ENCODE results near the gene FAF1. TPM values are rescaled to one million over a fixed set of nuclear protein-coding genes. Genes with fewer than 3 reads are reported as not detected.
A peak's percentile ranks its signal among the peaks of the same experiment; 100 is the strongest.
"Not testable (repeated sequence)": the region's sequence is repeated elsewhere in the genome, so short reads cannot be mapped to it uniquely, and the experiment has no call there.

The FAF1 gene
- total RNA-seq, 1 donor from 2014 or later = 10.4 TPM

DNA sequence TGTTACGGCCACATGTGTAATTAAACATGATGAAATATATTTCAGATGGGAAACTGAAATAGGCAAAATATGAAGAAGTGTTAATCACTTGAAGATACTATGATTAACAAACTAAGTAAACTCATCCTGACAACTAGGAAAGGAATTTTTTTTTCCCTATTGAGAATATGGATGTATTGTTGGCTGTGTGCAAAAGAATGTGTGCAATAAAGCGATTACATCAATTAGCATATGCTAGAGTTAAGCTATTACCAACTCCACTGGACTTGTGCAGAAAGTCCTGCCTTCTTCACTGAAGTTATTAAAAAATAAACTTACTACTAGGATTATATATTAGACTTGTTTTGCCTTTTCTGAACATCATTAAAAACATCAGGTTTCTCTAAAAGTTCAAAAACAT lies 393.7 kb downstream of the FAF1 start:
- DNase-seq (ENCODE audit: low spot score) = no peak

DNA sequence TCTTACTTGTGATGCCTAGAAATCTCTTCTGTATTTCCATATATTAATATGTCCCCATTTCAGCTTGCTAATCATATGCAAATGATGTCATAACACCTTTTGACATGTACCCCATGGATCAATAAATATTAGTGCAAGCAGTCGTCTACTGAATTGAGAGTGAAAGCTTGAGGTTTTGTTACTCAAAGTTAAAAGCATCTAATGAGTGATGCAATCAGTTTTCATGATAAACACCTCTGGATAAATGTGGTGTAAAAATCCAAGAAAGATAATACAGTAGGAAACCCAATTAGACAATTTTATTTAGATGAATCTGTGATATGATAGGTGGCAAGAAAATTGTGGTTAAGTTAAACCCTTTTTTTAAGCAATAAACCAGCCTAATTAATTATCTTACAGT lies 395.6 kb downstream of the FAF1 start:
- DNase-seq (ENCODE audit: low spot score) = no peak

DNA sequence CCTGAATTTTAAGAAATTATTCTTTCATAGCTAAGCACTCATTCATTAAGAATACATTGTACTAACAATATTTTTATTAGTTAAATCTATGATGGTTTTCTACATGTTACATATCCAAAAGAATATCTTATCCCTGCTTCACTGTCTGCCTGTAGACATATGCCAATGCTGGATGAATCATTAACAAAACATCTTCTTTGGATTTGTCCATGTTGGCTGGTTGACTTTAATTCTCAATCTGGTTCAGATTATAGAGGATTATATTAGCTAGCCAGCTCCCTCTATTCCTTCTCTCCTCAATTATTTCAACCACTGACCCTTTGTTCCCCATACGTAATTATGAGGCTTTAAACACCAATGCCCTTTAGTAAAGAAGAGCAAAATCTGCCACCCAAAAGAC lies 398.0 kb downstream of the FAF1 start:
- DNase-seq (ENCODE audit: low spot score) = no peak

DNA sequence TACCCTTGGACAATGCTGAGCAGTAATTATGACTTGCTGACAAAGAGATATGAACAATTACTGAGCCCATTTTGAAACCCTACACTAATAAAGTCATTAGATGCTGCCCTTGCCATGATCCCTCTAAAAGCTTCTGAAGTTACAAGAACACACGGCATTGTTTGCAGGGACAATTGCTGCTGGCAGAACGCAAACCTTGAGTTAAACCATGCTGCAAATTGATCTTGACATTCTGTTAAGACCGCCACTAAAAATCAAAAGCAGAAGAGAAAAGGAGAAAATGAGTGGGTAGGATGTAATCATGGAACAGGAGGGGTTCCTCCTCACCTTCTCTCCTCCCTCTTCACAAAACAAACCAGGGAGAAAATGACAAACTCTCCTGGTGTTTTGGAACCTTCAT lies 400.6 kb downstream of the FAF1 start:
- no peak for DNase-seq (ENCODE audit: low spot score)

- DNase-seq (ENCODE audit: low spot score) = no peak
Measured at GRCh38 chr1:50553921-50554320, 406.1 kb downstream of the FAF1 start.

DNA sequence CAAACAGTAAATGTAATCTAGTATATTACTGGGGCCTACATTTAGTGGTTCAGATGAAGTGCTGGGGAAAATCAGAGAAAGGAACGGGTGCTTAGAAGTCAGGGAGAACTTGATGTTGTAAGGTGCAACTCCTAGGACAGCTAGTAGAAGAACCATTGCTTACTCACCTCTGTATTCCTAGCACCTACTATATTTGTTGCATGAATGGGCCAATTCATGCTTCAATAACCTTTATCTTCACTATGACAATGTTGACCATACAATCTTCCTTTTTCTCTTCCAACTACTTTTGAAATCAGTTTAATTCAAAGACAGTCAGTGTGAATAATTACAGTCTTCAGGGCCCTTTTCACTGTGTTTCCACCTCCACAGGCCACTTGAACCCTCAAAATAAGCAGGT lies 411.8 kb downstream of the FAF1 start:
- DNase-seq (ENCODE audit: low spot score) = no peak

DNA sequence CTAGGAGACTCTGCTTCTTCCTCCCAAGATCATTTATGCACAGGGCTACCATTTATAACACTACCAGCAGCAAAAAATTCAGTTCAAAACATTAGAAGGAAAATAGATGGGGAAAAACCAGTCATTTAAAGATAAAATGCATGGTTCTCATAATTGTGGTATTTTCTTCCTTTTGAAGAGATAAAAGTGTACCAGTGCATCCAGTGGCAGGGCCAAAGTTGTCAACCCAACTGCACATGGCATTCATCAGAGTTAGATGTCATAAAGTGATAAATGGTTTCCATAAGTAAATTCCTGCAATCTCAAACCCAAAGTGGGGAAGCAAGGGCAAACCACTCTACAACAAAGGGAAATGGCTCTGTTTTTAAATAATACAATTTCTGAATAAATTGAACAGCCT lies 417.7 kb downstream of the FAF1 start:
- DNase-seq (ENCODE audit: low spot score) = no peak

DNA sequence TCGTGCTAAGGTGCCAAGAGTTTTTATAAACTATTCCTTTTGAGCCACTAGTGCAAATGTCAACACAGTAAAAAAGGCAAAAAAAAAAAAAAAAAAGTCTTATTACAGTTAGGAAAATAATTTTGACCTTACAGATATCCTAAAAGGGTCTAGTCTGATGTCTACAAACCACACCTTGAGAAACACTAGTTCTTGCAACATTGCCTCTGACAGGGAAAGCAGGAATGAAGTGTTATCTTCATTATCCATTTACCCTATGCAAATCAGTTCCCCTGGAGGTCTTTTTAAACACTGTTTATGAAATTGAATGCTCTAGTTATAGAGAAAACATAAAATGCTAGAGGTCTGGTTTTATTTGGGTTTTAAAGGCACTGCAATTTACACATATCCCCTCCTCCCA lies 421.6 kb downstream of the FAF1 start:
- no peak for DNase-seq (ENCODE audit: low spot score)

DNA sequence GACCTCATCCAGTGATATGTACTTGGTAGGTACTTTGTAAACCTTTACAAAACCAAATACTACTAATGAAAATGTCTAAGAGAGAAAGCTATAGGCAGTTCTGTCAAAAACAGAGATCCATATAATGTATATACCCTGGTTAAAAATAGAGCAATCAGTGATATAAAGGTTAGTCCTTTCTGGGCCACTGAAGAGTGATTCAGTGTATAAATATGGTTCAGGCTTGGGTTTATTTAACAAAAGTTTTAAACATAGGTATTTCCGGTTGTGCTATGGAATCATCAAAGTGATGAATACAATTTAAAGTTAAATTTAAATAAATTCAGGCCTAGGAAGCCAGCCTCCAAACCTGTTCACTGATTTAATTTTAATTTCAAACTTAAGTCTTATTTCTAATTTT lies 428.5 kb downstream of the FAF1 start:
- no peak for DNase-seq (ENCODE audit: low spot score)

GRCh38 chr1:50531027-50531426 lies 429.0 kb downstream of the FAF1 start:
- DNase-seq (ENCODE audit: low spot score) = no peak

- DNase-seq (ENCODE audit: low spot score) = no peak
Measured at GRCh38 chr1:50529510-50529909, 430.6 kb downstream of the FAF1 start.

GRCh38 chr1:50527987-50528320 lies 432.1 kb downstream of the FAF1 start:
- DNase-seq (ENCODE audit: low spot score) = not testable (repeated sequence)

DNA sequence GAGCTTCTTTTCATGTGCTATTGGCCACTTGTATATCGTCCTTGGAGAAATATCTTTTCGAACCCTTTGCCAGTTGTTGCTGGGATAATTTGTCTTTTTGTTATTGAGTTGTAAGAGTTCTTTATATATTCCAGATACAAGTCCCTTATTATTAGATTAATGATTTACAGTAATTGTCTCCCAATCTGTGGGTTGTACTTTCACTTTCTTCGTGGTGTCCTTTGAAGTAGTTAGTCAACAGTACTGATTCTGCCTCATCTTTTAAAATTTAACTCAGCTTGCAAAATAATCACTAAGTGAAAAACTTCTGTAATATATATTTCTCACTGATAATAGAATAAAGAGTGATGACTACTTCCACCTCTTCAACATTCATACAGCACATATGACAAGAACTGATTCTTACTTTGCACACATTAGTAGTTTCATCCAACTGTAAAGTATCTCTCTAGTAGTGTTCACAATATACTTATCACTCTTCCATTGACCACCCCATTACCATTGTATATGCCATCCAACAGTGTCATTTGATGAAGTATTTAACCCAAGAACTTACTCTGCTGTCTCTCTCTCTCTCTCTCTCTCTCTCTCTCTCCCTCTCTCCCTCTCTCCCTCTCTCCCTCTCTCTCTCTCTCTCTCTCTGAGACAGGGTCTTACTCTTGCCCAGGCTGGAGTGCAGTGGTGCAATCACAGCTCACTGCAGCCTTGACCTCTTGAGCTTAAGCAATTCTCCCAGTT lies 432.6 kb downstream of the FAF1 start:
- no peak for DNase-seq (ENCODE audit: low spot score)

GRCh38 chr1:50526431-50526830 lies 433.6 kb downstream of the FAF1 start:
- DNase-seq (ENCODE audit: low spot score) = no peak

DNA sequence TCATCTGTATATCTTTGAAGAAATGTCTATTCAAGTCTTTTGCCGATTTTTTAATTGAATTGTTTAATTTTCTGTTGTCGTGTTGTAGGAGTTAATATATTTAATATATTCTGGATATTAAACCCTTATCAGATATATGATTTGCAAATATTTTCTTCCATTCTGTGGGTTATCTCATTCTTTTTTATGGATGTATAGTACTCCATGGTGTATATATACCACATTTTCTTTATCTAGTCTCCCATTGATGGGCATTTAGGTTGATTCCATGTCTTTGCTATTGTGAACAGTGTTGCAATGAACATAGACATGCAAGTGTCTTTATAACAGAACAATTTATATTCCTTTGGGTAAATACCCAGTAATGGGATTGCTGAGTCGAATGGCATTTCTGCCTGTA lies 436.5 kb downstream of the FAF1 start:
- no peak for DNase-seq (ENCODE audit: low spot score)

GRCh38 chr1:50522691-50523342 lies 437.2 kb downstream of the FAF1 start:
- no peak for DNase-seq (ENCODE audit: low spot score)

DNA sequence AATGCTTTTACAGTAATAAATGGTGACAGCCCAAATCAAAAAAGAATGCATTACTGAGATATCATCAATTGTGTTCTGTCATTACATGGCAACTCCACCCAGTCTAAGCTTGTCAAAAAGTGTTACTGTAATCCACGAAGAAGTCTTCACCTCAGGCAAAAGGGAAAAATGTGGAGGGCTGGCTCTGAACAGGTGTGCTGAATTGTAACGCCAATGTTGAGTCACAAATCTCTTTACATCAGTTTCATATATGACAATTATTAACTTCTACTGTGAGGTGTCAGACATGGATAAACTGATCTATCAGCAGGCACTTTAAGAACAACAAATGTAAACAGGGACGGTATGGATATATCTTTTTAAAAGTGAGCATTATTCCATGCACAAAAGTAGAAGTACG lies 438.4 kb downstream of the FAF1 start:
- peak; percentile 26 for DNase-seq (ENCODE audit: low spot score)

DNA sequence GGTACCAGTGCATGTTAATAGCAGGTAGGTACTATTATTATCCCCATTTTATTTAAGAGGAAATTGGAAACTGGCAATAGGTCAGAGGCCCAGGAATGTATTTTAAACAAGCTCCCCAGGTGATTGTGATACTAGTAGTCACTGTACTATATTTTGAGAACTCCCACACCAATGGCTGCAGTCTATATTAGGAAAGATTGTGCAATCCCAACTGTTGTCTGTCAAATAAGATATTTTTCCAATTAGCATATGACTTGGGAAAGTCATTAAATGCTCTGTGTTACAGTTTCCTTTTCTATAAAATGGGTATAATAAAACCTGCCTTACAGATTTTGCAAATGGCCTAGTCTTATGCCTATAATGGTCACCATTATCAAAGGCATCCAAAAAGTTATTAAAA lies 442.6 kb downstream of the FAF1 start:
- DNase-seq (ENCODE audit: low spot score) = no peak

GRCh38 chr1:50516056-50516455 lies 444.0 kb downstream of the FAF1 start:
- no peak for DNase-seq (ENCODE audit: low spot score)

DNA sequence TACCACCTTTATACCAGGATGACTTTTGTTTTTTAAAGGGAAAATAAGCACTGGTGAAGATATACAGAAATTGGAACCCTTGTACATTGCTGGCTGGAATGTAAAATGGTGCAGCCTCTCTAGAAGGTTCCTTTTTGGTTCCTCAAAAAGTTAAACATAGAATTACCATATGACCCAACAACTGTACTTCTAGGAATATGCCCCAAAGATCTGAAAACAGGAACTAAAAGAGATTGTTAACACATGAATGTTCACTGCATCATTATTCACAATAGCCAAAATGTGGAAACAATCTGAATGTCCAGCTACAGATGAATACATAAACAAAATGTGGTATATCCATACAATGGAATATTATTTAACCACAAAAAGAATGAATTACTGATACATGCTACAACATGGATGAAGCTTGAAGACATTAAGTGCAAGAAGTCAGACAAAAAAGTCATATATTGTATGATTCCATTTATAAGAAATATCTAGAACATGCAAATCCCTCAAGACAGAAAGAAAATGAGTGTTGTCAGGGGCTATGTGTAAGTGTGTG lies 452.0 kb downstream of the FAF1 start:
- no peak for DNase-seq (ENCODE audit: low spot score)

DNA sequence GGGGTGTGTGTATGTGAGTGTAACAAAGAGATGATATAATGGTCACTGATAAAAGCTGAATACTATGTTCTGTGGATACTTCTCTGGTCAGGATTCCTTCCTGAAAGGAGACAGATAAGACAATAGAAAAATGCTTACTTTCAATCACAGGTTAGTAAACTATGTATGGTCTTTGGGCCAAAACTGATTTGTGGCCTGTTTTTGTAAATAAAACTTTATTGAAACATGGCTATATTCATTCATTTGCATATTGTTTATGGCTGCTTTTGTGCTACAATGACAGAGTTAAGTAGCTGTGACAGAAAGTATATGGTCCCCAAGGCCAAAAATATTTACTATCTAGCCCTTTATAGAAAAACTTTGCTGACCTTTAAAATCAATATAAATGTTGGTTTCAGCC lies 454.6 kb downstream of the FAF1 start:
- no peak for DNase-seq (ENCODE audit: low spot score)

GRCh38 chr1:50503515-50503914 lies 456.6 kb downstream of the FAF1 start:
- no peak for DNase-seq (ENCODE audit: low spot score)

GRCh38 chr1:50502147-50502546 lies 457.9 kb downstream of the FAF1 start:
- no peak for DNase-seq (ENCODE audit: low spot score)

Data from umbilical cord (tissue), 2 donors.